HFFc6 (cell line): Measurements from ENCODE around the gene MRPS10. TPM values are rescaled to one million over a fixed set of nuclear protein-coding genes. Genes with fewer than 3 reads are reported as not detected.

Source experiments
- DNase-seq: peaks from one replicate; pipeline ENCODE4 v3.0.0-alpha.2; 2018
- H3K27ac Mint-ChIP-seq: 2 replicates; pipeline ENCODE4 v1.8.0; 2020; ENCODE audit warnings: mild to moderate bottlenecking, mixed read lengths
- H3K27me3 Mint-ChIP-seq: 2 replicates; pipeline ENCODE4 v1.8.0; 2021; ENCODE audit warnings: mild to moderate bottlenecking, moderate library complexity, mixed read lengths; ENCODE audit not compliant: insufficient read depth
- H3K36me3 Mint-ChIP-seq: 2 replicates; pipeline ENCODE4 v1.8.0; 2021; ENCODE audit warnings: low read depth, mixed read lengths
- H3K4me1 Mint-ChIP-seq: 2 replicates; pipeline ENCODE4 v1.8.0; 2020; ENCODE audit warnings: low read depth, mixed read lengths
- H3K4me3 Mint-ChIP-seq: 2 replicates; pipeline ENCODE4 v1.8.0; 2020; ENCODE audit warnings: mild to moderate bottlenecking, moderate library complexity, mixed read lengths
- H3K9me3 Mint-ChIP-seq: 2 replicates; pipeline ENCODE4 v1.8.0; 2020; ENCODE audit warnings: mild to moderate bottlenecking, mixed read lengths
- CTCF ChIP-seq: fragments of 200-600 bp; sonication (generic); IDR thresholded peaks from 2 replicates; pipeline ENCODE4 v1.5.0; 2021; ENCODE audit warnings: antibody characterized with exemption, mild to moderate bottlenecking
- total RNA-seq, 6 experiments: library from RNA; stranded (reverse); fragmentation: NEBNext Ultra II Directional; extraction: Animal tissue kit (Norgen Biotek cat#: 25700); gene quantifications; 2 replicates in 1 of 6; 3 replicates in 5 of 6; pipeline ENCODE4 v1.2.3, GENCODE V29; 2021

Gene MRPS10
- total RNA-seq, 6 experiments from 2014 or later, result 40.9 to 49.3 (median 43.8) TPM

GRCh38 chr6:42230345-42231321, 13.0 kb upstream of the MRPS10 start:
- Mint-ChIP-seq H3K36me3 (peaks cover 35% of the 10 kb centered on the region), H3K4me1 (peaks cover 30% of the 10 kb centered on the region), H3K27me3 (peaks cover 8% of the 10 kb centered on the region), H3K4me3 (no peak overlapping the region), H3K9me3 (no peaks in the 10 kb centered on the region), H3K27ac (no peak overlapping the region; the same call in 1 of the 2 replicates)
- DNase-seq, result no peak
- TF ChIP-seq CTCF, result peak; percentile 68

- no peak for DNase-seq
- H3K27ac Mint-ChIP-seq, result no peak overlapping the region
Measured at GRCh38 chr6:42229506-42230119, 12.0 kb upstream of the MRPS10 start.

GRCh38 chr6:42228305-42228704, 10.6 kb upstream of the MRPS10 start:
- H3K27ac Mint-ChIP-seq, result peak overlapping the region; percentile 19; the same call in 1 of the 2 replicates
- peaks cover 8% of the 10 kb centered on the region for H3K27me3 Mint-ChIP-seq
- TF ChIP-seq CTCF, result no peak
- no peaks in the 10 kb centered on the region for H3K9me3 Mint-ChIP-seq
- no peak overlapping the region for H3K4me3 Mint-ChIP-seq
- peaks cover 26% of the 10 kb centered on the region for H3K36me3 Mint-ChIP-seq
- no peak for DNase-seq
- peaks cover 46% of the 10 kb centered on the region for H3K4me1 Mint-ChIP-seq

More at GRCh38 chr6:42229506-42230119, 12.0 kb upstream of the MRPS10 start:
- Mint-ChIP-seq H3K36me3 (peaks cover 35% of the 10 kb centered on the region), H3K4me1 (peaks cover 40% of the 10 kb centered on the region), H3K4me3 (no peak overlapping the region), H3K27me3 (peaks cover 8% of the 10 kb centered on the region), H3K9me3 (no peaks in the 10 kb centered on the region)
- TF ChIP-seq CTCF, result no peak

GRCh38 chr6:42227173-42227850, 9.7 kb upstream of the MRPS10 start:
- peaks cover 8% of the 10 kb centered on the region for H3K27me3 Mint-ChIP-seq
- H3K9me3 Mint-ChIP-seq, result no peaks in the 10 kb centered on the region
- DNase-seq, result no peak
- peaks cover 46% of the 10 kb centered on the region for H3K4me1 Mint-ChIP-seq
- peak overlapping the region; percentile 80 for H3K4me3 Mint-ChIP-seq
- H3K36me3 Mint-ChIP-seq, result peaks cover 22% of the 10 kb centered on the region
- TF ChIP-seq CTCF, result no peak
- H3K27ac Mint-ChIP-seq, result peak overlapping the region; percentile 97

- H3K9me3 Mint-ChIP-seq, result no peaks in the 10 kb centered on the region
- peaks cover 47% of the 10 kb centered on the region for H3K4me1 Mint-ChIP-seq
- peak overlapping the region; percentile 97 for H3K27ac Mint-ChIP-seq
- H3K4me3 Mint-ChIP-seq, result peak overlapping the region; percentile 80
- peaks cover 8% of the 10 kb centered on the region for H3K27me3 Mint-ChIP-seq
- peak; percentile 89 for DNase-seq
- H3K36me3 Mint-ChIP-seq, result peaks cover 18% of the 10 kb centered on the region
- TF ChIP-seq CTCF, result no peak
Measured at GRCh38 chr6:42226645-42227143, 9.0 kb upstream of the MRPS10 start.
